Tongue (tissue), 2 donors: ENCODE measurements around the gene ARRDC3. TPM values are rescaled to one million over a fixed set of nuclear protein-coding genes. Genes with fewer than 3 reads are reported as not detected.
"Not testable (repeated sequence)": the region's sequence is repeated elsewhere in the genome, so short reads cannot be mapped to it uniquely, and the experiment has no call there.

ENCODE experiments used
- DNase-seq: peaks from one replicate; pipeline ENCODE4 v3.0.0-alpha.2; 2015
- total RNA-seq: library from RNA; depleted of rRNA; stranded (reverse); fragments of >200 nt; gene quantifications from one replicate; pipeline ENCODE4 v1.2.3, GENCODE V29; 2014

Gene ARRDC3
- total RNA-seq, 1 donor from 2014 or later: 236 TPM

- no peak for DNase-seq
These were observed 23.0 kb downstream of the ARRDC3 start for GRCh38 chr5:91359962-91360609.

GRCh38 chr5:91357806-91358205, 25.3 kb downstream of the ARRDC3 start:
- no peak for DNase-seq

- no peak for DNase-seq
These were observed 26.0 kb downstream of the ARRDC3 start for GRCh38 chr5:91357012-91357634.

- DNase-seq: not testable (repeated sequence)
These were observed 28.2 kb downstream of the ARRDC3 start for GRCh38 chr5:91354867-91355266.

- DNase-seq: peak; percentile 63
These were observed 30.1 kb downstream of the ARRDC3 start for GRCh38 chr5:91352831-91353695.

GRCh38 chr5:91345461-91345860, 37.7 kb downstream of the ARRDC3 start:
- DNase-seq: no peak

GRCh38 chr5:91344661-91345200, 38.4 kb downstream of the ARRDC3 start:
- not testable (repeated sequence) for DNase-seq

GRCh38 chr5:91343916-91344315, 39.2 kb downstream of the ARRDC3 start:
- no peak for DNase-seq

GRCh38 chr5:91342931-91343330, 40.2 kb downstream of the ARRDC3 start:
- DNase-seq: not testable (repeated sequence)

- DNase-seq: no peak
These were observed 42.0 kb downstream of the ARRDC3 start for GRCh38 chr5:91341154-91341553.

GRCh38 chr5:91340532-91340931, 42.6 kb downstream of the ARRDC3 start:
- DNase-seq: no peak

GRCh38 chr5:91339063-91339705, 43.9 kb downstream of the ARRDC3 start:
- DNase-seq: no peak

- no peak for DNase-seq
These were observed 50.7 kb downstream of the ARRDC3 start for GRCh38 chr5:91332267-91333045.

GRCh38 chr5:91331705-91332104, 51.4 kb downstream of the ARRDC3 start:
- no peak for DNase-seq

- DNase-seq: no peak
These were observed 53.8 kb downstream of the ARRDC3 start for GRCh38 chr5:91329283-91329682.

GRCh38 chr5:91328743-91329142, 54.4 kb downstream of the ARRDC3 start:
- DNase-seq: no peak

- DNase-seq: not testable (repeated sequence)
These were observed 60.1 kb downstream of the ARRDC3 start for GRCh38 chr5:91322981-91323380.

- DNase-seq: no peak
These were observed 63.5 kb downstream of the ARRDC3 start for GRCh38 chr5:91319667-91320066.

- DNase-seq: no peak
These were observed 64.4 kb downstream of the ARRDC3 start for GRCh38 chr5:91318724-91319123.
